Astrocyte (in vitro differentiated cells and primary cell): ENCODE data around the gene CPA2.

Experiments used
- CTCF ChIP-seq: IDR thresholded peaks from 2 replicates; pipeline ENCODE4 v1.5.1; 2011; ENCODE audit warnings: low read depth, mild to moderate bottlenecking, inconsistent platforms, low read length, moderate library complexity; ENCODE audit not compliant: insufficient read depth
- EZH2 ChIP-seq: IDR thresholded peaks from 2 replicates; pipeline ENCODE4 v1.6.1; 2012; ENCODE audit warnings: mild to moderate bottlenecking, low read length, inconsistent platforms; ENCODE audit not compliant: insufficient read depth

DNA sequence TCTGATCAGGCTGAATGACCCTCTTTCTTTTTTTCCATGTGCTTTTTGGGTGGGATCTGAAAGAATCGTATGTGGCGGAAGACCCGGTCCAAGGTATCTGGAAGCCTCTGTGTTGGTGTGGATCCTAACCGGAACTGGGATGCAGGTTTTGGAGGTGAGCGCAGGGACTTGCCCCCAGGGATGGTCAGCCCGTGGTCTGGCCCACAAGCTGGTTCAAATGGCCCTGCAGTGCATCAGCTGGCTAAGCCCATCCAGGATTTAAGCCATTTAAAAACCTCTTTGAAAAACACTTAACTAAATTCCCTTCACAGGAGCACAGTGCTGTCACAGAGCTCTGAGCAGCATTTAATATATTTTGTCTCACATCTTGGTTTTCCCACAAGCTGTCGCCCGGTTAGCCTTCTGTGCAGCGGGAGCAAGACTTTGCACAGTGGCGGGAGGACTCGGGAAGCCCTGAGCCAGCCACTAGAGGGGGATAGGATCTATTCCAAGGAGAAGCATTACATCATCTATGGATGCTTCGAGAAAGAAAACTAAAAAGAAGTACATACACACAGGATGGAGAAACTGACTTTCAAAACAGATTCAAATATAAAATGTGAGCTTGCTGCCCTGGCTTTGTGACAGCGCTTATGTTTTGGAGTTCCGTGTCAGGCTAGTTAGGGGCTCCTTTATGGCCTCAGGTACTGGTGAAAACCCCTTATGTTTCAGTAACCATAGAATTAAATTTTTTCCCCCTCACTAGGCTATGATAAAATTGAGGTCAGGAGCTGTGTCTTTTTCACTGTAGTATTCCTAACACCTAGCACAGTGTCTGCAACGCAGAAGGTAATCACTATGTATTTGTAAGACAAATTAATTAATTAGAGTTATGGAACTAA lies 11.3 kb downstream of the CPA2 start:
- TF ChIP-seq CTCF, result peak; percentile 43
- no peak for TF ChIP-seq EZH2
